ENCODE results near the gene PRRC2B.
"Not testable (repeated sequence)": the region's sequence is repeated elsewhere in the genome, so short reads cannot be mapped to it uniquely, and the experiment has no call there.

Gene PRRC2B

DNA sequence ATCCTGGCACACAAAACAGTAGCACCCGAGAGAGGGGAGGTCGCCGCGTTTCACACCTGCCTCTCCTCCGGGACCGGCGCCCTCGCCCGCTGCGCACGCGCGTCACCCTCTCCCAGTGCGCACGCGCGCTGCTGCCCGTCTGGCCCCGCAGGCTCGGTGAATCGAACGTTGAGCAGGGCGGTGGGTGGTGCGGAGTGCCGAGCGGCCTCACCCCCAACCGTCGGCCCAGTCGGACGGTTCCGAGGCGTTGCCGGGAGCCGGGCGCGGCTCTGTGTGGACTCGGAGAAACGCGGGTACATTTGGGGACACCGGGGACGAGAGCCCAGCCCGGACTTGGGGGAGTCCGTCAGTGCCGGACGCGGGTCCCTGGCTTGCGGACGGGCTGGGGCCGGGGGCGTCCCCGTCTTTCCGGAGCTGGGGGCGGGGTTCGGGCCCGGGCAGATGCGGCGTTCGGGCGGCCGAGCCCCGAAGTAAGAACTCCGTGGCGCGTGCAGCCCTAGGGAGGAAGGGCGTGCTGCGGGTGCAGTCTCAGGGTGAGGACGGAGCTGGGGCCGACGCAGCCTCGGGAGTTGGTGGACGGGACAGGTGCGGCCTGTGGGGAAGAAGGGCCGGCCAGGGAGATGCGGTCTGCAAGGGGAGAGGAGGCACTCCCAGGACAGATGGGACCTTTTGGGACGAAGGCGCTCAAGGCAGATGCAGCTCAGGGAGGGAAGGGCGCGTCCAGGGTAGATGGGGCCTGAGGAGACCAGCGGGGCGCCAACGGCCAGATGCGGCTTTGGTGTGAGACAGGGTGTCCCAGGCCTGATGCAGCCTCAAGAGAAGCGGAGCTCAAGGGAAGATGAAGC, 109.1 kb downstream of the PRRC2B start, which contains the start of gene POMT1:
TSS of gene POMT1 (plus strand) at position 138 of the 845 bp plus-strand sequence. CDS start 1,301 bp downstream, outside the sequence.
- no peaks in the 10 kb centered on the region for H3K9me3 ChIP-seq (ENCODE audit: control insufficient read depth in 5 of 5, low read length in 5 of 5)
- no peak within 1 kb of the TSS for H3K27ac ChIP-seq (ENCODE audit: low read depth, low read length)
- H3K4me3 ChIP-seq (ENCODE audit: low read depth in 1 of 5, low read length in 5 of 5): peak within 1 kb of the TSS; percentile 80 to 97 (median 90)
- H3K9ac ChIP-seq (ENCODE audit: low read length in 5 of 5): peak within 1 kb of the TSS; percentile 16 to 92 (median 68)
- peaks cover 0 to 32% (median 30%) of the 10 kb centered on the region in 5 donors for H3K36me3 ChIP-seq (ENCODE audit: control insufficient read depth in 5 of 5, insufficient read depth in 5 of 5, low read length in 5 of 5)
- H3K4me1 ChIP-seq (ENCODE audit: control insufficient read depth in 5 of 5, insufficient read depth in 5 of 5, low read length in 5 of 5): peaks cover 5 to 34% (median 20%) of the 10 kb centered on the region in 5 donors
- no peaks in the 10 kb centered on the region for H3K27me3 ChIP-seq (ENCODE audit: control insufficient read depth in 5 of 5, insufficient read depth in 4 of 5, low read length in 5 of 5)

DNA sequence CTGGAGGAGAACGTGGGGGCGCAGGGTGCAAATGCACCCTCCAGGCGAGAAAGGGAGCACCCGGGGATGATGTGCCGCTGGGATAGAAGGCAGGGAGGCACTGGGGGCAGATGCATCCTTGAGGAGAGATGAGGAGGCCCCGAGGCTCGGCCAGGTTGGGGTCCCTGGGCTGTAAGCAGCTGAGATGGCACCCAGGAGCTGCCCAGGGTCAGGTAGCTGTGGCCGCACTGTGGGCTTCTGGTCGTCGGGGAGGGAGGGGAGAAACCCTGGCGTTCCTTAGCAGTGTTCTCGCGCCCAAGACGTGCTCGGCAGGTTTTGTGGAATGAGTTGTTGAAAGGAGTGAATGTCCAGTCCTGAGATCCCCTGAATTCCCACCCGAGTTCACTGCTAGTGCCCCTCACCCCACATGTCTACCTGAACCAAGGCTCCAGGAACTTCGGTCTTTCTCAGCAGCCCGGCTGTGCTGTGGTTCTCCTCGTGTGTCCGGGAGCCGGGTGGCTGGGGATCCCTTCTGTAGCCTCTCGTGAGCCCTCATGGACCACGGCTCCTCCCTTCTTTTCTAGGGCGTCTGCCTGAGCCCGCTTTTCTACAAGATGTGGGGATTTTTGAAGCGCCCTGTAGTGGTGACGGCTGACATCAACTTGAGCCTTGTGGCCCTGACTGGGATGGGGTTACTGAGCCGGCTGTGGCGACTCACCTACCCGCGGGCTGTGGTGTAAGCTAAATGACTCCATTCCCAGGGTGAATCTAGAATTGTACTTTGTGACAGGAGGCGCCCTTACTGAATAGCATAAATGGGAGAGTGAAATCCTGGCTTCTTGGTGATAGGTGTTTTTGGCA, 110.0 kb downstream of the PRRC2B start:
- peaks cover 5 to 34% (median 20%) of the 10 kb centered on the region in 5 donors for H3K4me1 ChIP-seq (ENCODE audit: control insufficient read depth in 5 of 5, insufficient read depth in 5 of 5, low read length in 5 of 5)
- H3K27me3 ChIP-seq (ENCODE audit: control insufficient read depth in 5 of 5, insufficient read depth in 4 of 5, low read length in 5 of 5): no peaks in the 10 kb centered on the region
- peak overlapping the region; percentile 16 to 92 (median 68) for H3K9ac ChIP-seq (ENCODE audit: low read length in 5 of 5)
- peaks cover 3 to 28% (median 21%) of the 10 kb centered on the region in 5 donors for H3K36me3 ChIP-seq (ENCODE audit: control insufficient read depth in 5 of 5, insufficient read depth in 5 of 5, low read length in 5 of 5)
- H3K27ac ChIP-seq (ENCODE audit: low read depth, low read length): no peak overlapping the region
- no peaks in the 10 kb centered on the region for H3K9me3 ChIP-seq (ENCODE audit: control insufficient read depth in 5 of 5, low read length in 5 of 5)
- peak overlapping the region; percentile 70 to 97 (median 90) for H3K4me3 ChIP-seq (ENCODE audit: low read depth in 1 of 5, low read length in 5 of 5)

DNA sequence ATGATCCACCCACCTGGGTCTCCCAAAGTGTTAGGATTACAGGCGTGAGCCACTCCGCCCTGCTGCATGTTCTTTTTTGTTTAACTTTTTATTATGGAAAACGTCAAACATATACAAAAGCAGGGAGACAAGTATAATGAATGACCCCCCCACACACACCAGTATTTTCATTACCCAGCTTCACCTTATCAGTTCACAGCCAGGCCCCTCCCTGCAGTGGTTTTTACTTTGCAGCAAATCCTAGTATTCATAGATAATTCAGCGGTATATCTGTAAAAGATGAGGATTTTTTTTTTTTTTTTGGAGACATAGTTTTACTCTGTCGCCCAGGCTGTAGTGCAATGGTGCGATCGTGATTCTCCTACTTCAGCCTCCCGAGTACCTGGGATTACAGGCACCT, 111.1 kb downstream of the PRRC2B start:
- Histone ChIP-seq H3K4me1 (ENCODE audit: control insufficient read depth in 5 of 5, insufficient read depth in 5 of 5, low read length in 5 of 5) (peaks cover 5 to 34% (median 20%) of the 10 kb centered on the region in 5 donors), H3K4me3 (ENCODE audit: low read depth in 1 of 5, low read length in 5 of 5) (no peak overlapping the region), H3K9ac (ENCODE audit: low read length in 5 of 5) (no peak overlapping the region), H3K36me3 (ENCODE audit: control insufficient read depth in 5 of 5, insufficient read depth in 5 of 5, low read length in 5 of 5) (peaks cover 3 to 29% (median 16%) of the 10 kb centered on the region in 5 donors), H3K27ac (ENCODE audit: low read depth, low read length) (no peak overlapping the region), H3K27me3 (ENCODE audit: control insufficient read depth in 5 of 5, insufficient read depth in 4 of 5, low read length in 5 of 5) (no peaks in the 10 kb centered on the region), H3K9me3 (ENCODE audit: control insufficient read depth in 5 of 5, low read length in 5 of 5) (no peaks in the 10 kb centered on the region)

DNA sequence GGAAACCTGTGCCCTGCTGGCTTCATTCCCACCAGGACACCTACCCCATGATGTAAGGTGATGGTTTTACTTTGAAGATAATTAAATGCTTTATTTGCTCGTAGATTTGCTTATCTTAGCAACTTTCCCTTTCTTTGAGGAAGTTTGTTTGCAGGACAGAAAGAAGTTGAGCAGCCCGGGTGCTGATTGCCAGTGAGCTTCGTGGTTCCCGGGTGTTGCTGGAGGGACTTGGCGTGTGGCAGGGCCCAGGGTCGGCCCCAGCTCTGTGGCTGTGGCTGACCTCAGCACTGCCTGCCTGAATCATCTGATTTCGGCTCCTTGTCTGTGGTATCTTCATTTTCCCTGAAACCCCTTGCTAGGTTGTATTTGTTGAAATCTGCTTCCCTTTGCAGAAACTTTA, 117.5 kb downstream of the PRRC2B start:
- Histone ChIP-seq H3K27ac (ENCODE audit: low read depth, low read length) (no peak overlapping the region), H3K4me3 (ENCODE audit: low read depth in 1 of 5, low read length in 5 of 5) (no peak overlapping the region), H3K27me3 (ENCODE audit: control insufficient read depth in 5 of 5, insufficient read depth in 4 of 5, low read length in 5 of 5) (no peaks in the 10 kb centered on the region), H3K36me3 (ENCODE audit: control insufficient read depth in 5 of 5, insufficient read depth in 5 of 5, low read length in 5 of 5) (peaks cover 3 to 86% (median 68%) of the 10 kb centered on the region in 5 donors), H3K4me1 (ENCODE audit: control insufficient read depth in 5 of 5, insufficient read depth in 5 of 5, low read length in 5 of 5) (peaks cover 0 to 5% (median 0%) of the 10 kb centered on the region in 5 donors), H3K9me3 (ENCODE audit: control insufficient read depth in 5 of 5, low read length in 5 of 5) (no peaks in the 10 kb centered on the region), H3K9ac (ENCODE audit: low read length in 5 of 5) (no peak overlapping the region)

DNA sequence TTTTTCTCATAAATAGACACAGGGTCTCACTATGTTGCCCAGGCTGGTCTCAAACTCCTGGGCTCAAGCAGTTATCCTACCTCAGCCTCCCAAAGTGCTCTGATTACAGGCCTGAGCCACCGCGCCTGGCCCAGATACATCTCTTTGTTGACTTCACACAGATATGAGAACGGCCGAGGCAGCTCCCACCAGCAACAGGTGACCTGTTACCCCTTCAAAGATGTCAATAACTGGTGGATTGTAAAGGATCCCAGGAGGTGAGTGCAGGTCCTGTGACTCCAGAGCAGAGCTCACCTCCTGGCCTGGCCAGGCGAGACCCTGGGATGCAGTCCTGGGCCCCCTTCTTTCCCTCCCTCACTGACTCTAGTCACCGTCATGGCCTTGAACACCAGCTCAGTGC, 118.0 kb downstream of the PRRC2B start:
- Histone ChIP-seq H3K9ac (ENCODE audit: low read length in 5 of 5) (no peak overlapping the region), H3K27me3 (ENCODE audit: control insufficient read depth in 5 of 5, insufficient read depth in 4 of 5, low read length in 5 of 5) (no peaks in the 10 kb centered on the region), H3K9me3 (ENCODE audit: control insufficient read depth in 5 of 5, low read length in 5 of 5) (no peaks in the 10 kb centered on the region), H3K36me3 (ENCODE audit: control insufficient read depth in 5 of 5, insufficient read depth in 5 of 5, low read length in 5 of 5) (peaks cover 3 to 91% (median 73%) of the 10 kb centered on the region in 5 donors), H3K4me3 (ENCODE audit: low read depth in 1 of 5, low read length in 5 of 5) (no peak overlapping the region), H3K4me1 (ENCODE audit: control insufficient read depth in 5 of 5, insufficient read depth in 5 of 5, low read length in 5 of 5) (peaks cover 0 to 5% (median 0%) of the 10 kb centered on the region in 5 donors), H3K27ac (ENCODE audit: low read depth, low read length) (no peak overlapping the region)

DNA sequence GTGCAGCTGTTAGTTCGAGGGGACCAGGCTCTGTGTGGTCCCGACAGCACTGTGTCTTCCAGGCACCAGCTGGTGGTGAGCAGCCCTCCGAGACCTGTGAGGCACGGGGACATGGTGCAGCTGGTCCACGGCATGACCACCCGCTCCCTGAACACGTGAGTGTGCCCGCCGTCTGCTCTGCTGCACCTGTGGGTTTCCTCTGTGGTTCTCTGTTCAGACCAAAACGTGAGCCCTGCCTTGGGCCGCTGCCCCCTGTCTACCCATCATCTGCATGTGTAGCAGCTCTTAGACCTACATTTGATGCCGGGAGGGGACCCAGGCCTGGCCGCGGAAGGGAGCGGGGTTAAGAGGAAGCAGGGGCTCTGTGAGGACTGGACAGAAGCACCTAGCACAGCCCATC, 119.3 kb downstream of the PRRC2B start:
- Histone ChIP-seq H3K27ac (ENCODE audit: low read depth, low read length) (no peak overlapping the region), H3K9me3 (ENCODE audit: control insufficient read depth in 5 of 5, low read length in 5 of 5) (no peaks in the 10 kb centered on the region), H3K4me3 (ENCODE audit: low read depth in 1 of 5, low read length in 5 of 5) (no peak overlapping the region), H3K27me3 (ENCODE audit: control insufficient read depth in 5 of 5, insufficient read depth in 4 of 5, low read length in 5 of 5) (no peaks in the 10 kb centered on the region), H3K36me3 (ENCODE audit: control insufficient read depth in 5 of 5, insufficient read depth in 5 of 5, low read length in 5 of 5) (peaks cover 3 to 93% (median 74%) of the 10 kb centered on the region in 5 donors), H3K4me1 (ENCODE audit: control insufficient read depth in 5 of 5, insufficient read depth in 5 of 5, low read length in 5 of 5) (peaks cover 0 to 5% (median 0%) of the 10 kb centered on the region in 5 donors), H3K9ac (ENCODE audit: low read length in 5 of 5) (no peak overlapping the region)

DNA sequence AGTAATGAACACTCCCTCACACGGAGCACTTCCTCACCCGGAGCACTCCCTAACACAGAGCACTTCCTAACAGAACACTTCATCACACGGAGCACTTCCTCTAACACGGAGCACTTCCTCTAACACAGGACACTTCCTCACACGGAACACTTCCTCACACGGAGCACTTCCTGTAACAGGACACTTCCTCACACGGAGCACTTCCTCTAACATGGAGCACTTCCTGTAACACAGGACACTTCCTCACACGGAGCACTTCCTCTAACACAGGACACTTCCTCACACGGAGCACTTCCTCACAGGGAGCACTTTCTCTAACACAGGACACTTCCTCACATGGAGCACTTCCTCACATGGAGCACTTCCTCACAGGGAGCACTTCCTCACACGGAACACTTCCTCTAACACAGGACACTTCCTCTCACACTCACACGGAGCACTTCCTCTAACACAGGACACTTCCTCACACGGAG, 121.7 kb downstream of the PRRC2B start:
- peaks cover 0 to 96% (median 89%) of the 10 kb centered on the region in 5 donors for H3K36me3 ChIP-seq (ENCODE audit: control insufficient read depth in 5 of 5, insufficient read depth in 5 of 5, low read length in 5 of 5)

DNA sequence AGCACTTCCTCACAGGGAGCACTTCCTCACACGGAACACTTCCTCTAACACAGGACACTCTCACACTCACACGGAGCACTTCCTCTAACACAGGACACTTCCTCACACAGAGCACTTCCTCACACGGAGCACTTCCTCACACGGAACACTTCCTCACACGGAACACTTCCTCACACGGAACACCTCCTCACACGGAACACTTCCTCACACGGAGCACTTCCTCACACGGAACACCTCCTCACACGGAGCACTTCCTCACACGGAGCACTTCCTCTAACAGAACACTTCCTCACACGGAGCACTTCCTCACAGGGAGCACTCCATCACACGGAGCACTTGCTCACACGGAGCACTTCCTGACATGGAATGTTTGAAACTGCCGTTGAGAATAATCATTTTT, 122.2 kb downstream of the PRRC2B start:
- peaks cover 0 to 5% (median 0%) of the 10 kb centered on the region in 5 donors for H3K4me1 ChIP-seq (ENCODE audit: control insufficient read depth in 5 of 5, insufficient read depth in 5 of 5, low read length in 5 of 5)
- H3K9me3 ChIP-seq (ENCODE audit: control insufficient read depth in 5 of 5, low read length in 5 of 5): no peaks in the 10 kb centered on the region
- H3K27ac ChIP-seq (ENCODE audit: low read depth, low read length): no peak overlapping the region
- H3K4me3 ChIP-seq (ENCODE audit: low read depth in 1 of 5, low read length in 5 of 5): no peak overlapping the region
- H3K36me3 ChIP-seq (ENCODE audit: control insufficient read depth in 5 of 5, insufficient read depth in 5 of 5, low read length in 5 of 5): peaks cover 0 to 96% (median 87%) of the 10 kb centered on the region in 5 donors
- no peaks in the 10 kb centered on the region for H3K27me3 ChIP-seq (ENCODE audit: control insufficient read depth in 5 of 5, insufficient read depth in 4 of 5, low read length in 5 of 5)
- no peak overlapping the region for H3K9ac ChIP-seq (ENCODE audit: low read length in 5 of 5)

More for the DNA sequence above, 121.7 kb downstream of the PRRC2B start:
- not testable (repeated sequence) for H3K27ac ChIP-seq (ENCODE audit: low read depth, low read length); H3K27me3 ChIP-seq (ENCODE audit: control insufficient read depth in 5 of 5, insufficient read depth in 4 of 5, low read length in 5 of 5); H3K9ac ChIP-seq (ENCODE audit: low read length in 5 of 5); H3K4me1 ChIP-seq (ENCODE audit: control insufficient read depth in 5 of 5, insufficient read depth in 5 of 5, low read length in 5 of 5); H3K9me3 ChIP-seq (ENCODE audit: control insufficient read depth in 5 of 5, low read length in 5 of 5); H3K4me3 ChIP-seq (ENCODE audit: low read depth in 1 of 5, low read length in 5 of 5)

DNA sequence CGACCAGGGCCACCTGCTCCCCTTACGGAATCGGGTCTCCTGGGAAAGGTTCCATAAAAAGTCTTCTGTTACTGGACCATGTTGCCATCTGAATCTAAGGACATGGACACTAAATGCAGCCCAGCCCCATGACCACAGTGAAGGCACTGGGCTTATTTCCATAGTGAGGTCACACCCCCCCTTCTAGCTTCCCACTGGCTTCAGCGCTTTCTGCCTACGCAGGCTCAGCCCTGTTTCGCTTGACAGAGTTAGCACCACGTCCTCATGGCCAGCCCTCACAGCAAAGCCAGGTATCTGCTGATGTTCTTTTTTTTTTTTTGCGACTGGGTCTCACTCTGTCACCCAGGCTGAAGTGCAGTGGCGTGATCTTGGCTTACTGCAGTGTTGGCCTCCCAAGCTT, 123.0 kb downstream of the PRRC2B start:
- Histone ChIP-seq H3K36me3 (ENCODE audit: control insufficient read depth in 5 of 5, insufficient read depth in 5 of 5, low read length in 5 of 5) (peaks cover 0 to 96% (median 87%) of the 10 kb centered on the region in 5 donors), H3K27ac (ENCODE audit: low read depth, low read length) (no peak overlapping the region), H3K9me3 (ENCODE audit: control insufficient read depth in 5 of 5, low read length in 5 of 5) (no peaks in the 10 kb centered on the region), H3K4me3 (ENCODE audit: low read depth in 1 of 5, low read length in 5 of 5) (no peak overlapping the region), H3K9ac (ENCODE audit: low read length in 5 of 5) (no peak overlapping the region), H3K4me1 (ENCODE audit: control insufficient read depth in 5 of 5, insufficient read depth in 5 of 5, low read length in 5 of 5) (no peaks in the 10 kb centered on the region), H3K27me3 (ENCODE audit: control insufficient read depth in 5 of 5, insufficient read depth in 4 of 5, low read length in 5 of 5) (no peaks in the 10 kb centered on the region)

Measured in subcutaneous abdominal adipose tissue (tissue), 5 donors.